H1 (cell line): ENCODE data around the gene VOPP1. TPM values are rescaled to one million over a fixed set of nuclear protein-coding genes. Genes with fewer than 3 reads are reported as not detected.

Experiments
- CTCF ChIA-PET: fragments of 300-600 bp; sonication (Branson Sonifier 250); formaldehyde crosslinking; loops from one replicate; lab custom pipeline; 2021; ENCODE audit not compliant: partially characterized antibody; lab: Charles Lee
- POLR2A ChIA-PET: fragments of 300-600 bp; sonication (Branson Sonifier 250); formaldehyde crosslinking; loops from one replicate; lab custom pipeline; 2021; ENCODE audit warnings: inconsistent platforms; ENCODE audit not compliant: partially characterized antibody; lab: Charles Lee
- DNase-seq, 2 experiments: peaks; one replicate each; pipeline versions ENCODE4 v3.0.0 to v3.0.0-alpha.2; 2010 to 2022; ENCODE audit warnings: low spot score in 2 of 2, low read depth in 1 of 2, mixed read lengths in 1 of 2
- FAIRE-seq: peaks from 2 replicates; lab custom pipeline; 2011; peaks lifted over from hg19 to GRCh38; lab: Jason Lieb, UNC
- H2AFZ ChIP-seq: 2 replicates; pipeline ENCODE4 v1.8.1; 2012; ENCODE audit warnings: low read length, inconsistent platforms
- H2AK5ac ChIP-seq: 2 replicates; pipeline ENCODE4 v1.6.1; 2013; ENCODE audit warnings: low read depth, low read length
- H2BK120ac ChIP-seq: replicated peaks from 2 replicates; pipeline ENCODE3; 2013; ENCODE audit warnings: low read depth, low read length, inconsistent platforms
- H2BK12ac ChIP-seq: 2 replicates; pipeline ENCODE4 v1.6.1; 2013; ENCODE audit warnings: low read depth, low read length
- H2BK15ac ChIP-seq: 2 replicates; pipeline ENCODE4 v1.6.1; 2013; ENCODE audit warnings: low read length
- H2BK20ac ChIP-seq: 2 replicates; pipeline ENCODE4 v1.6.1; 2013; ENCODE audit warnings: low read length
- H2BK5ac ChIP-seq: 2 replicates; pipeline ENCODE4 v1.6.1; 2013; ENCODE audit warnings: low read depth, low read length
- H3K14ac ChIP-seq: 2 replicates; pipeline ENCODE4 v1.6.1; 2013; ENCODE audit warnings: inconsistent platforms; ENCODE audit not compliant: insufficient read length
- H3K18ac ChIP-seq: 2 replicates; pipeline ENCODE4 v1.6.1; 2013; ENCODE audit warnings: low read length; ENCODE audit errors: extremely low read depth
- H3K23ac ChIP-seq: 2 replicates; pipeline ENCODE4 v1.6.1; 2013; ENCODE audit warnings: inconsistent platforms; ENCODE audit not compliant: insufficient read length
- H3K23me2 ChIP-seq: 2 replicates; pipeline ENCODE4 v1.6.1; 2013; ENCODE audit warnings: low read depth, low read length
- H3K27ac ChIP-seq: 2 replicates; pipeline ENCODE4 v1.6.1; 2011; ENCODE audit warnings: low read depth, low read length, inconsistent platforms
- H3K27me3 ChIP-seq, 4 experiments: replicated peaks in 1 of 4; 1 replicate in 1 of 4; 2 replicates in 3 of 4; pipeline versions ENCODE4 v1.6.1 to v1.8.1; 2011 to 2013; ENCODE audit warnings: low read length in 3 of 4, mild to moderate bottlenecking in 3 of 4, inconsistent platforms in 2 of 4, mixed read lengths in 2 of 4, moderate library complexity in 1 of 4; ENCODE audit not compliant: control insufficient read depth in 3 of 4, insufficient read depth in 3 of 4; ENCODE audit errors: extremely low read depth in 1 of 4
- H3K36me3 ChIP-seq, 4 experiments: 2 replicates each; pipeline versions ENCODE4 v1.6.1 to v1.8.1; 2011 to 2013; ENCODE audit warnings: mild to moderate bottlenecking in 4 of 4, low read length in 3 of 4, moderate library complexity in 2 of 4, control low read depth in 1 of 4, inconsistent platforms in 1 of 4; ENCODE audit not compliant: insufficient read depth in 4 of 4, control insufficient read depth in 2 of 4
- H3K4ac ChIP-seq: replicated peaks from 2 replicates; pipeline ENCODE3; 2013; ENCODE audit warnings: low read length, low read depth, mixed read lengths, inconsistent platforms; ENCODE audit not compliant: insufficient read length
- H3K4me1 ChIP-seq, 4 experiments: replicated peaks in 1 of 4; 1 replicate in 1 of 4; 2 replicates in 3 of 4; pipeline versions ENCODE4 v1.6.1 to v1.8.1; 2011 to 2013; ENCODE audit warnings: low read length in 3 of 4, inconsistent platforms in 2 of 4, mixed read lengths in 1 of 4; ENCODE audit not compliant: insufficient read depth in 4 of 4, control insufficient read depth in 3 of 4
- H3K4me2 ChIP-seq, 2 experiments: 2 replicates each; pipeline versions ENCODE4 v1.6.1 to v1.8.1; 2011 to 2013; ENCODE audit warnings: low read depth in 2 of 2, low read length in 2 of 2, control low read depth in 1 of 2, inconsistent platforms in 1 of 2, mild to moderate bottlenecking in 1 of 2; ENCODE audit not compliant: insufficient read depth in 1 of 2
- H3K4me3 ChIP-seq, 4 experiments: fragments of 200-600, 300-600 bp in 1 of 4; sonication (generic), shearing (Covaris generic), sonication (Bioruptor Twin) in 1 of 4; 2 replicates each; pipeline versions ENCODE4 v1.5.1 to v1.8.1; 2011 to 2016; ENCODE audit warnings: low read length in 4 of 4, low read depth in 3 of 4, control low read depth in 2 of 4, inconsistent platforms in 2 of 4, mild to moderate bottlenecking in 2 of 4, mixed read lengths in 1 of 4, moderate library complexity in 1 of 4; ENCODE audit not compliant: insufficient read depth in 2 of 4; ENCODE audit errors: extremely low read depth in 1 of 4
- H3K56ac ChIP-seq: replicated peaks from 2 replicates; pipeline ENCODE3; 2013; ENCODE audit warnings: low read depth, mild to moderate bottlenecking, mixed read lengths, low read length, inconsistent platforms; ENCODE audit not compliant: insufficient read length
- H3K79me1 ChIP-seq: 2 replicates; pipeline ENCODE4 v1.6.1; 2013; ENCODE audit warnings: low read depth, low read length, control low read depth
- H3K79me2 ChIP-seq, 2 experiments: 2 replicates each; pipeline versions ENCODE4 v1.6.1 to v1.8.1; 2012 to 2013; ENCODE audit warnings: low read length in 2 of 2, mild to moderate bottlenecking in 2 of 2, inconsistent platforms in 1 of 2; ENCODE audit not compliant: insufficient read depth in 2 of 2, control insufficient read depth in 1 of 2
- H3K9ac ChIP-seq, 4 experiments: replicated peaks in 1 of 4; 1 replicate in 1 of 4; 2 replicates in 3 of 4; pipeline versions ENCODE4 v1.6.1 to v1.8.1; 2011 to 2013; ENCODE audit warnings: low read depth in 3 of 4, low read length in 3 of 4, control low read depth in 2 of 4, mild to moderate bottlenecking in 2 of 4, moderate library complexity in 2 of 4, inconsistent platforms in 1 of 4; ENCODE audit errors: extremely low read depth in 1 of 4
- H3K9me3 ChIP-seq, 2 experiments: 2 replicates each; pipeline versions ENCODE4 v1.6.1 to v1.8.1; 2012 to 2013; ENCODE audit warnings: mild to moderate bottlenecking in 2 of 2, moderate library complexity in 2 of 2, control low read depth in 1 of 2, inconsistent platforms in 1 of 2, low read depth in 1 of 2, low read length in 1 of 2, mixed read lengths in 1 of 2; ENCODE audit not compliant: insufficient read depth in 2 of 2
- H4K20me1 ChIP-seq, 2 experiments: replicated peaks in 1 of 2; 2 replicates each; pipeline versions ENCODE3 to v1.8.1; 2011 to 2013; ENCODE audit warnings: inconsistent platforms in 2 of 2, low read length in 2 of 2, mild to moderate bottlenecking in 1 of 2; ENCODE audit not compliant: insufficient read depth in 2 of 2, control insufficient read depth in 1 of 2
- H4K5ac ChIP-seq: 2 replicates; pipeline ENCODE4 v1.6.1; 2013; ENCODE audit warnings: low read length, low read depth, mixed read lengths, inconsistent platforms; ENCODE audit not compliant: insufficient read length
- H4K8ac ChIP-seq: 2 replicates; pipeline ENCODE4 v1.8.0; 2013; ENCODE audit warnings: mild to moderate bottlenecking, moderate library complexity, low read length, inconsistent platforms; ENCODE audit not compliant: insufficient read depth; ENCODE audit errors: extremely low read depth
- H4K91ac ChIP-seq: replicated peaks from 2 replicates; pipeline ENCODE3; 2013; ENCODE audit warnings: low read length, mixed read lengths, inconsistent platforms; ENCODE audit not compliant: insufficient read length
- ASH2L ChIP-seq: fragments of 200-600, 300-600 bp; sonication (generic); IDR thresholded peaks from one replicate; pipeline ENCODE4 v1.7.1; 2017; ENCODE audit warnings: low read length
- CBX5 ChIP-seq: fragments of 300-800, 300-1000 bp; sonication (generic); IDR thresholded peaks from 2 replicates; pipeline ENCODE4 v1.7.1; 2016; ENCODE audit warnings: antibody characterized with exemption, low read length, low read depth
- CEBPB ChIP-seq: IDR thresholded peaks from 2 replicates; pipeline ENCODE4 v1.6.1; 2012; ENCODE audit warnings: low read depth, low read length
- KDM4A ChIP-seq: IDR thresholded peaks from one replicate; pipeline ENCODE4 v1.7.1; 2012; ENCODE audit warnings: low read depth, mild to moderate bottlenecking, moderate library complexity, low read length, inconsistent platforms; ENCODE audit not compliant: severe bottlenecking
- MAFK ChIP-seq: IDR thresholded peaks from 2 replicates; pipeline ENCODE4 v1.6.1; 2012; ENCODE audit warnings: low read depth, mild to moderate bottlenecking, improper control_type of control experiment, low read length
- WGBS, 2 experiments: shearing (Covaris generic) in 1 of 2; methylation state at CpG; one replicate each; pipeline versions ENCODE4 v1.1.6 to v1.1.7; 2013 to 2015; ENCODE audit warnings: low lambda C conversion rate in 2 of 2, mixed read lengths in 2 of 2, inconsistent platforms in 1 of 2, low coverage in 1 of 2, missing lambda C conversion rate in 1 of 2; ENCODE audit not compliant: insufficient replicate concordance in 2 of 2, insufficient coverage in 1 of 2, insufficient read length in 1 of 2; ENCODE audit errors: extremely low coverage in 1 of 2, missing lambda C conversion rate in 1 of 2; 5-methylcytosine and 5-hydroxymethylcytosine counted together
- polyA plus RNA-seq, 7 experiments: library from polyadenylated mRNA; depleted of rRNA in 3 of 7; stranded (reverse) in 5 of 7; unstranded in 2 of 7; fragments of >200 nt in 5 of 7; fragments of 200-250 nt in 2 of 7; gene quantifications; 1 replicate in 5 of 7; 2 replicates in 1 of 7; 4 replicates in 1 of 7; pipeline versions ENCODE4 v1.2.1 to v1.2.3, GENCODE V29; 2011 to 2013; ENCODE audit warnings: missing spikeins in 2 of 7, mixed read lengths in 2 of 7
- total RNA-seq: library from RNA; stranded (reverse); fragmentation: NEBNext Ultra II Directional; extraction: Animal tissue kit (Norgen Biotek cat#: 25700); gene quantifications from 2 replicates; pipeline ENCODE4 v1.2.1, GENCODE V29; 2021

Gene VOPP1
- total and polyA plus RNA-seq, 2 of the 8 experiments (the other 6 are each of a cell fraction or from before 2014, with no cell fraction given) = 44.7 to 83.0 TPM

DNA sequence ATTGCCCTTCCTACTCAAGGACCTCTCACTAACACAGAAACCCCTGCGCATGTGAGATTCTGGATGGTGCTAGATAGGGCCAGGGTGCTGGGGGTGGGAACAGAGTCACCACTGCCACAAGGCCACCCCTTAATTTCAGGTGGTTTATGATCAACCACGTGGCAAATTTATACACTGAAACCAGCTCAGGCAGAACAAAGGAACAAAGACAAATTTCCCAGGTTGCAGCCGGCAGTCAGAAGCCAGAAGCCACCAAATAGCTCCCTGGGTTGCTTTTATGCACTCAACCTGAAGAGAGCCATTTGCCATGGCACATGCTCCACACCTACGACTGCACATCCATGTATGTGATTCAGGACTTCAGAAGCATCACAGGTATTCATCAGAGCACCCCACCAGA, 2.5 kb downstream of the VOPP1 start:
- Histone ChIP-seq H3K79me1 (peaks cover 7% of the 10 kb centered on the region; the same call in 1 of the 2 replicates), H3K79me2 (peaks cover 9 to 66% of the 10 kb centered on the region in 2 experiments), H4K91ac (peak overlapping the region; percentile 14), H3K27me3 (peaks cover 0 to 5% (median 0%) of the 10 kb centered on the region in 4 experiments; a peak in 2 of 7 replicates), H3K9me3 (no peaks in the 10 kb centered on the region), H3K4me1 (peaks cover 2 to 34% (median 24%) of the 10 kb centered on the region in 4 experiments; a peak in 5 of 7 replicates), H3K4ac (no peak overlapping the region), H3K14ac (no peak overlapping the region), H3K27ac (no peak overlapping the region), H3K56ac (no peak overlapping the region), H4K20me1 (peaks cover 0 to 4% of the 10 kb centered on the region in 2 experiments), H3K4me2 (peak overlapping the region in 1 of 2 experiments; percentile 75; a peak in 1 of 4 replicates), H3K4me3 (peak overlapping the region in 1 of 4 experiments; percentile 24; a peak in 1 of 8 replicates), H2BK20ac (no peak overlapping the region), H3K36me3 (no peaks in the 10 kb centered on the region), H4K5ac (no peak overlapping the region), H2AFZ (no peak overlapping the region), H3K23ac (no peak overlapping the region), H2BK12ac (no peak overlapping the region), H2BK120ac (no peak overlapping the region), H2BK15ac (no peak overlapping the region), H3K18ac (no peak overlapping the region), H3K9ac (no peak overlapping the region), H2AK5ac (peak overlapping the region; percentile 82; the same call in 1 of the 2 replicates), H4K8ac (no peak overlapping the region), H2BK5ac (no peak overlapping the region), H3K23me2 (peaks cover 12% of the 10 kb centered on the region)
- no peak for FAIRE-seq
- 67% methylated on average over 4 of the region's 4 CpGs; no CpG with 5 or more reads in 1 of the 2 experiments for WGBS, 2 experiments
- ChIA-PET POLR2A (interaction anchor here (0.8 kb wide), 1 partner anchor 14 kb away, joined by 3 read pairs; no protein-coding TSS in a partner anchor), CTCF (interaction anchor here (1.3 to 1.4 kb wide), 2 partner anchors 11 to 22 kb away, joined by 3 to 5 read pairs; no protein-coding TSS in a partner anchor)
- DNase-seq = no peak
- TF ChIP-seq CBX5 (no peak), MAFK (no peak), CEBPB (no peak), KDM4A (no peak), ASH2L (no peak)
